Transverse colon (tissue), 4 donors: Measurements from ENCODE around the gene MTCH1. TPM values are rescaled to one million over a fixed set of nuclear protein-coding genes. Genes with fewer than 3 reads are reported as not detected.
"Not testable (repeated sequence)": the region's sequence is repeated elsewhere in the genome, so short reads cannot be mapped to it uniquely, and the experiment has no call there.

Experiments used
- DNase-seq: peaks from one replicate; pipeline ENCODE4 v3.0.0-alpha.2; 2019
- H3K27ac ChIP-seq, 4 donors: fragments of 200-600 bp; sonication (generic); 2 replicates each; pipeline ENCODE4 v1.5.1; 2016 to 2018; ENCODE audit warnings: inconsistent platforms in 4 of 4
- H3K27me3 ChIP-seq: fragments of 200-600 bp; sonication (generic); 2 replicates; pipeline ENCODE4 v1.5.1; 2017; ENCODE audit warnings: inconsistent platforms
- H3K36me3 ChIP-seq, 4 donors: fragments of 200-600 bp; sonication (generic); 2 replicates each; pipeline ENCODE4 v1.5.1; 2017 to 2019; ENCODE audit warnings: inconsistent platforms in 4 of 4
- H3K4me1 ChIP-seq, 4 donors: fragments of 200-600 bp; sonication (generic); 2 replicates each; pipeline ENCODE4 v1.5.1; 2017 to 2020; ENCODE audit warnings: inconsistent platforms in 4 of 4
- H3K4me3 ChIP-seq, 4 donors: fragments of 200-600 bp; sonication (generic); 1 replicate in 1 of 4; 2 replicates in 3 of 4; pipeline versions ENCODE4 v1.5.1 to v1.6.1; 2017 to 2019; ENCODE audit warnings: inconsistent platforms in 4 of 4
- H3K9me3 ChIP-seq, 2 donors: fragments of 200-600 bp; sonication (generic); 2 replicates each; pipeline ENCODE4 v1.5.1; 2017 to 2019; ENCODE audit warnings: inconsistent platforms in 2 of 2
- EP300 ChIP-seq: sonication (generic); formaldehyde crosslinking; IDR thresholded peaks from one replicate; pipeline ENCODE4 v1.6.1; 2017; ENCODE audit warnings: antibody characterized with exemption, low read depth
- POLR2A ChIP-seq: fragments of 450-650 bp; IDR thresholded peaks from one replicate; pipeline ENCODE4 v1.6.1; 2016; ENCODE audit warnings: antibody characterized with exemption, mild to moderate bottlenecking, moderate library complexity
- POLR2AphosphoS5 ChIP-seq, 3 donors: sonication (generic); formaldehyde crosslinking; IDR thresholded peaks; one replicate each; pipeline ENCODE4 v1.6.1; 2016; ENCODE audit warnings: antibody characterized with exemption in 3 of 3
- WGBS, 2 donors: methylation state at CpG; one replicate each; pipeline ENCODE4 v1.1.5; 2018; ENCODE audit warnings: low coverage in 1 of 2; 5-methylcytosine and 5-hydroxymethylcytosine counted together
- in situ Hi-C, 4 donors: fragments of 200-750 bp; cut with MboI; loops; one replicate each; pipeline versions ENCODE4 v1.15.0 to v1.15.1; 2017; ENCODE audit warnings: low sequenced_read_pairs in 3 of 4, low pct_ligation_motif_present in 1 of 4, low pct_unique_long_range_greater_than_20kb in 1 of 4
- intact Hi-C: fragments of 100-400 bp; cut with DNase I; formaldehyde crosslinking; loops from one replicate; pipeline ENCODE4 v1.15.1; 2023; ENCODE audit warnings: low total_unique reads
- total RNA-seq, 4 donors: library from RNA; depleted of rRNA; stranded (reverse); fragments of >200 nt; gene quantifications; one replicate each; pipeline ENCODE4 v1.1.0, GENCODE V29; 2016
- TF ChIP-seq, protein P1 (sequence below), 5 experiments: fragments of 200-600 bp in 3 of 5; fragments of 450-650 bp in 2 of 5; sonication (generic) in 3 of 5; IDR thresholded peaks; 1 replicate in 2 of 5; 2 replicates in 3 of 5; pipeline ENCODE4 v1.5.1; 2016 to 2017; ENCODE audit warnings: antibody characterized with exemption in 5 of 5, inconsistent platforms in 3 of 5, mild to moderate bottlenecking in 2 of 5, moderate library complexity in 1 of 5

The MTCH1 gene
- total RNA-seq, 4 donors from 2014 or later = 123 to 190 (median 152) TPM

DNA sequence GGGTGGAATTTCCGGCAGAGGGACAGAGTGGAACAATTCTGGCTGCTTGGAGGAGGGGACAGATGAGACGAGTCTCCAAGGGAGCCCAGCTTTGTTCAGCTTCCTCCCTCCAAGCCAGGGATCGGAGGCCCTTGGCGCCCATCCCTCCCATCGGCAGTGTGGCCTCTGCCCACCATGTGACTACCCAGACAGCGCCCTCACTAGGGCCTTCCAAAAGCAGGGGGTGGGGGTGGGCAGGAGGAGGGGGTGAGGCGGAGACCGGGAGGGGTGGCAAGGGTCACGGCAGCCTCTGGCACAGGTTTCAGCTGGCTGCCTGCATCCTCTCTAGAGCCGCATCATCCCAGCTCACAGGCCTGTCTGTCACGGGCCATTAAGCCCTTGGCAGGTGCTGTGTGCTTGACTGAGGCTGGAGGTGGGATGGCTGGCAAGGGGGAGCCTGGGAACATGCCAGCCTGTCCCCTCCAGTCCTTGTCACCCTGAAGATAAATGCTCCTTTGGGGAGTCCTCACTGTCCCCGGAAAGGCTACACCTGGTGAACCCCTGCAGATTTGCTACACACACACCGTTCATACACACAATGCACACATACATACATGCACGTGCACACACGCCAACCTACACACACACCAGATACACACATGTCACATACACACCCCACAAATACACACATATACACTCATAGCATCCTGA lies 13.2 kb upstream of the MTCH1 start:
- Histone ChIP-seq H3K27me3 (no peaks in the 10 kb centered on the region), H3K36me3 (no peaks in the 10 kb centered on the region), H3K27ac (peak overlapping the region in 3 of 4 donors; percentile 20 to 69 (median 68)), H3K4me3 (no peak overlapping the region), H3K9me3 (no peaks in the 10 kb centered on the region), H3K4me1 (peaks cover 0 to 6% (median 3%) of the 10 kb centered on the region in 4 donors)
- no peak for DNase-seq
- intact Hi-C loops (no loop called here), in situ Hi-C loops (no loop called here)
- WGBS, 2 donors = 89 to 100% methylated on average over 1 to 14 of the region's 15 CpGs
- TF ChIP-seq, protein P1, sequence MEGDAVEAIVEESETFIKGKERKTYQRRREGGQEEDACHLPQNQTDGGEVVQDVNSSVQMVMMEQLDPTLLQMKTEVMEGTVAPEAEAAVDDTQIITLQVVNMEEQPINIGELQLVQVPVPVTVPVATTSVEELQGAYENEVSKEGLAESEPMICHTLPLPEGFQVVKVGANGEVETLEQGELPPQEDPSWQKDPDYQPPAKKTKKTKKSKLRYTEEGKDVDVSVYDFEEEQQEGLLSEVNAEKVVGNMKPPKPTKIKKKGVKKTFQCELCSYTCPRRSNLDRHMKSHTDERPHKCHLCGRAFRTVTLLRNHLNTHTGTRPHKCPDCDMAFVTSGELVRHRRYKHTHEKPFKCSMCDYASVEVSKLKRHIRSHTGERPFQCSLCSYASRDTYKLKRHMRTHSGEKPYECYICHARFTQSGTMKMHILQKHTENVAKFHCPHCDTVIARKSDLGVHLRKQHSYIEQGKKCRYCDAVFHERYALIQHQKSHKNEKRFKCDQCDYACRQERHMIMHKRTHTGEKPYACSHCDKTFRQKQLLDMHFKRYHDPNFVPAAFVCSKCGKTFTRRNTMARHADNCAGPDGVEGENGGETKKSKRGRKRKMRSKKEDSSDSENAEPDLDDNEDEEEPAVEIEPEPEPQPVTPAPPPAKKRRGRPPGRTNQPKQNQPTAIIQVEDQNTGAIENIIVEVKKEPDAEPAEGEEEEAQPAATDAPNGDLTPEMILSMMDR (IDR thresholded peaks at IDR 0.05) = no peak
- TF ChIP-seq EP300 (no peak), POLR2A (no peak), POLR2AphosphoS5 (IDR thresholded peaks at IDR 0.05) (no peak)

DNA sequence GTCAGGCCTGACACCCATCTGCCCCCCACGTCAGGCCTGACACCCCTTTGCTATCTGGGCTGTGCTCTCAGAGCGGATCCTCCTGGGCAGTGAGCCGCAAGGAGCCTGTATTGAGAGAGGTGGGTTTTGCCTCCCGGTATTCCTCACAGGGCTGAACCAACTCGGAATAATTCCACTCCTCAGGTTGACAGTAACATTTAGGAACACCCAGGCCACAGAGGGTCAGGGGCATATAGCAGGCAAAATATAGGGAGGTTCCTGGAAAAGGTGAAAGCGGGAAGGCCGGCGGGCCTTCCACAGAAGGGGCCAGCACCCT lies 12.7 kb upstream of the MTCH1 start:
- H3K4me3 ChIP-seq = no peak overlapping the region

GRCh38 chr6:36997811-36998722 lies 12.1 kb upstream of the MTCH1 start:
- peaks cover 0 to 6% (median 3%) of the 10 kb centered on the region in 4 donors for H3K4me1 ChIP-seq
- intact Hi-C loops = no loop called here
- H3K27ac ChIP-seq = peak overlapping the region; percentile 39 to 69 (median 64)
- in situ Hi-C loops = no loop called here
- H3K27me3 ChIP-seq = no peaks in the 10 kb centered on the region
- H3K9me3 ChIP-seq = no peaks in the 10 kb centered on the region
- no peak overlapping the region for H3K4me3 ChIP-seq
- peak; percentile 49 for DNase-seq
- no peaks in the 10 kb centered on the region for H3K36me3 ChIP-seq
- WGBS, 2 donors = 63 to 73% methylated on average over 3 to 18 of the region's 18 CpGs
- TF ChIP-seq POLR2AphosphoS5 (IDR thresholded peaks at IDR 0.05) (no peak), POLR2A (no peak), EP300 (no peak)
- TF ChIP-seq, protein P1 (IDR thresholded peaks at IDR 0.05) = no peak

More for the DNA sequence above, 12.7 kb upstream of the MTCH1 start:
- 79 to 95% methylated on average over 4 to 8 of the region's 8 CpGs for WGBS, 2 donors
- Histone ChIP-seq H3K36me3 (no peaks in the 10 kb centered on the region), H3K9me3 (no peaks in the 10 kb centered on the region), H3K4me1 (peaks cover 0 to 6% (median 3%) of the 10 kb centered on the region in 4 donors), H3K27me3 (no peaks in the 10 kb centered on the region), H3K27ac (peak overlapping the region in 3 of 4 donors; percentile 20 to 69 (median 68))
- intact Hi-C loops (no loop called here), in situ Hi-C loops (no loop called here)
- TF ChIP-seq, protein P1 (IDR thresholded peaks at IDR 0.05) = no peak
- TF ChIP-seq EP300 (peak; percentile 16), POLR2AphosphoS5 (IDR thresholded peaks at IDR 0.05) (no peak), POLR2A (no peak)
- DNase-seq = no peak

- WGBS, 2 donors = 79% methylated on average over 2 of the region's 2 CpGs; no CpG with 5 or more reads in 1 of the 2 donors
- H3K27ac ChIP-seq, H3K4me3 ChIP-seq, H3K27me3 ChIP-seq, H3K36me3 ChIP-seq, DNase-seq, intact Hi-C loops, H3K9me3 ChIP-seq, in situ Hi-C loops: not testable (repeated sequence)
- peaks cover 7 to 16% (median 11%) of the 10 kb centered on the region in 4 donors for H3K4me1 ChIP-seq
Observed at GRCh38 chr6:36990401-36990800, 4.4 kb upstream of the MTCH1 start.
